SK-N-SH (cell line): ENCODE data around the gene P4HA3. TPM values are rescaled to one million over a fixed set of nuclear protein-coding genes. Genes with fewer than 3 reads are reported as not detected.

Experiments
- CTCF ChIA-PET: fragments of 300-600, 350-600 bp; formaldehyde crosslinking; extraction: SDS; loops from one replicate; lab custom pipeline; 2021; lab: Yijun Ruan, JAX
- POLR2A ChIA-PET: fragments of 350-600 bp; sonication (Branson Sonifier 250); formaldehyde crosslinking; extraction: SDS; loops from one replicate; lab custom pipeline; 2020; ENCODE audit warnings: antibody characterized with exemption, inconsistent platforms; lab: Yijun Ruan, JAX
- DNase-seq: peaks from one replicate; pipeline ENCODE4 v3.0.0; 2012
- H2AFZ ChIP-seq: fragments of 200-600 bp; sonication (generic); 2 replicates; pipeline ENCODE4 v1.8.1; 2016; ENCODE audit warnings: antibody characterized with exemption, mild to moderate bottlenecking, low read depth
- H3F3A ChIP-seq: fragments of 200-600 bp; sonication (generic); replicated peaks from 2 replicates; pipeline ENCODE3; 2016; ENCODE audit warnings: antibody characterized with exemption, mild to moderate bottlenecking; ENCODE audit not compliant: insufficient read depth
- H3K27ac ChIP-seq, 2 experiments: fragments of 200-500 bp in 1 of 2; fragments of 200-600 bp in 1 of 2; sonication (Bioruptor generic) in 1 of 2; sonication (generic), shearing (Covaris generic) in 1 of 2; 2 replicates each; pipeline versions ENCODE4 v1.5.1 to v1.6.1; 2014 to 2016; ENCODE audit warnings: low read depth in 2 of 2, inconsistent platforms in 1 of 2, low read length in 1 of 2, mild to moderate bottlenecking in 1 of 2, mixed read lengths in 1 of 2
- H3K27me3 ChIP-seq: fragments of 200-600 bp; sonication (generic), shearing (Covaris generic); 2 replicates; pipeline ENCODE4 v1.6.1; 2016; ENCODE audit warnings: mixed run types; ENCODE audit not compliant: insufficient read depth
- H3K36me3 ChIP-seq, 2 experiments: fragments of 200-500 bp in 1 of 2; fragments of 200-600 bp in 1 of 2; sonication (Bioruptor generic) in 1 of 2; sonication (generic) in 1 of 2; replicated peaks in 1 of 2; 2 replicates each; pipeline versions ENCODE3 to v1.5.1; 2014 to 2016; ENCODE audit warnings: low read length in 1 of 2, mild to moderate bottlenecking in 1 of 2; ENCODE audit not compliant: insufficient read depth in 2 of 2, control insufficient read depth in 1 of 2
- H3K4me1 ChIP-seq, 2 experiments: fragments of 200-500 bp in 1 of 2; fragments of 200-600 bp in 1 of 2; sonication (Bioruptor generic) in 1 of 2; sonication (generic), shearing (Covaris generic) in 1 of 2; 2 replicates each; pipeline versions ENCODE4 v1.5.1 to v1.6.1; 2014 to 2016; ENCODE audit warnings: low read depth in 1 of 2, low read length in 1 of 2, mixed run types in 1 of 2; ENCODE audit not compliant: insufficient read depth in 2 of 2, control insufficient read depth in 1 of 2
- H3K4me2 ChIP-seq: fragments of 200-600 bp; sonication (generic), shearing (Covaris generic); 2 replicates; pipeline ENCODE4 v1.6.1; 2017; ENCODE audit warnings: mixed run types
- H3K4me3 ChIP-seq, 2 experiments: fragments of 200-500 bp in 1 of 2; fragments of 200-600 bp in 1 of 2; sonication (Bioruptor generic) in 1 of 2; sonication (generic), shearing (Covaris generic) in 1 of 2; 2 replicates each; pipeline versions ENCODE4 v1.5.1 to v1.8.1; 2014 to 2016; ENCODE audit warnings: low read depth in 2 of 2, inconsistent platforms in 1 of 2, low read length in 1 of 2, mild to moderate bottlenecking in 1 of 2, mixed read lengths in 1 of 2, moderate library complexity in 1 of 2
- H3K79me2 ChIP-seq: fragments of 200-600 bp; sonication (generic); 2 replicates; pipeline ENCODE4 v1.8.1; 2017; ENCODE audit warnings: mild to moderate bottlenecking; ENCODE audit not compliant: insufficient read depth
- H3K9ac ChIP-seq: fragments of 200-600 bp; sonication (generic); 2 replicates; pipeline ENCODE4 v1.6.1; 2017; ENCODE audit warnings: mixed run types
- H3K9me2 ChIP-seq: fragments of 200-600 bp; sonication (generic); 2 replicates; pipeline ENCODE4 v1.6.1; 2017; ENCODE audit warnings: mixed run types
- H3K9me3 ChIP-seq: fragments of 200-600 bp; sonication (generic); 2 replicates; pipeline ENCODE4 v1.6.1; 2017; ENCODE audit warnings: mixed run types, mild to moderate bottlenecking, moderate library complexity
- H4K20me1 ChIP-seq: fragments of 200-600 bp; sonication (generic); 2 replicates; pipeline ENCODE4 v1.6.1; 2017; ENCODE audit warnings: mild to moderate bottlenecking, mixed run types; ENCODE audit not compliant: insufficient read depth
- CHD2 ChIP-seq: fragments of 150-350 bp; IDR thresholded peaks from 2 replicates; pipeline ENCODE4 v1.6.1; 2018; ENCODE audit warnings: low read length; ENCODE audit not compliant: partially characterized antibody
- ELF1 ChIP-seq: IDR thresholded peaks from 2 replicates; pipeline ENCODE4 v1.4.0; 2012
- EP300 ChIP-seq, 2 experiments: IDR thresholded peaks; 2 replicates each; pipeline versions ENCODE4 v1.4.0 to v1.6.1; 2012; ENCODE audit warnings: borderline replicate concordance in 1 of 2, low read depth in 1 of 2, low read length in 1 of 2
- EZH2phosphoT487 ChIP-seq: fragments of 200-600 bp; sonication (generic); IDR thresholded peaks from 2 replicates; pipeline ENCODE4 v1.6.1; 2017; ENCODE audit warnings: low read depth, mixed run types, mild to moderate bottlenecking, antibody characterized with exemption, moderate library complexity, borderline replicate concordance
- FOXJ3 ChIP-seq: sonication (generic); formaldehyde crosslinking; IDR thresholded peaks from 2 replicates; pipeline ENCODE4 v1.5.1; 2020; ENCODE audit warnings: mild to moderate bottlenecking, missing genetic modification reagents
- GATA2 ChIP-seq: sonication (generic); formaldehyde crosslinking; IDR thresholded peaks from 2 replicates; pipeline ENCODE4 v1.5.0; 2020; ENCODE audit warnings: mild to moderate bottlenecking, missing genetic modification reagents
- IRF3 ChIP-seq: fragments of 150-350 bp; IDR thresholded peaks from 2 replicates; pipeline ENCODE4 v1.6.1; 2016; ENCODE audit warnings: mild to moderate bottlenecking, low read depth, low read length
- JUND ChIP-seq: IDR thresholded peaks from 2 replicates; pipeline ENCODE4 v1.4.0; 2012
- MEF2A ChIP-seq: IDR thresholded peaks from 2 replicates; pipeline ENCODE4 v1.4.0; 2012; ENCODE audit warnings: low read depth, borderline replicate concordance
- NFIC ChIP-seq: IDR thresholded peaks from 2 replicates; pipeline ENCODE4 v1.4.0; 2012; ENCODE audit warnings: borderline replicate concordance
- POLR2AphosphoS5 ChIP-seq: IDR thresholded peaks from 2 replicates; pipeline ENCODE4 v1.6.1; 2012; ENCODE audit warnings: low read depth, low read length
- RFX5 ChIP-seq: IDR thresholded peaks from 2 replicates; pipeline ENCODE4 v1.6.1; 2012; ENCODE audit warnings: mild to moderate bottlenecking, improper control_type of control experiment, low read length
- RXRA ChIP-seq: IDR thresholded peaks from 2 replicates; pipeline ENCODE4 v1.4.0; 2012; ENCODE audit warnings: low read depth, mild to moderate bottlenecking, borderline replicate concordance
- SMC3 ChIP-seq: IDR thresholded peaks from 2 replicates; pipeline ENCODE4 v1.6.1; 2012; ENCODE audit warnings: low read depth, low read length, improper control_type of control experiment
- TAF1 ChIP-seq: IDR thresholded peaks from 2 replicates; pipeline ENCODE4 v1.6.1; 2012; ENCODE audit warnings: low read depth, mild to moderate bottlenecking, low read length, moderate library complexity, borderline replicate concordance
- USF2 ChIP-seq: fragments of 150-350 bp; IDR thresholded peaks from 2 replicates; pipeline ENCODE4 v1.6.1; 2017; ENCODE audit warnings: antibody characterized with exemption, low read length, low read depth, borderline replicate concordance
- WGBS: methylation state at CpG from one replicate; pipeline ENCODE4 v1.1.6; 2017; ENCODE audit warnings: low lambda C conversion rate; 5-methylcytosine and 5-hydroxymethylcytosine counted together
- polyA plus RNA-seq, 3 experiments: library from polyadenylated mRNA; depleted of rRNA; stranded (reverse); fragments of >200 nt; gene quantifications; 2 replicates each; pipeline ENCODE4 v1.2.3, GENCODE V29; 2012
- TF ChIP-seq, protein P1 (sequence below): IDR thresholded peaks from 2 replicates; pipeline ENCODE4 v1.4.0; 2012; ENCODE audit warnings: low read depth, borderline replicate concordance
- TF ChIP-seq, protein P2 (sequence below): IDR thresholded peaks from 2 replicates; pipeline ENCODE4 v1.4.0; 2012; ENCODE audit warnings: low read depth, borderline replicate concordance

Gene P4HA3
- polyA plus RNA-seq, 1 of the 3 experiments (the other 2 are of a cell fraction), result 8.4 TPM

DNA sequence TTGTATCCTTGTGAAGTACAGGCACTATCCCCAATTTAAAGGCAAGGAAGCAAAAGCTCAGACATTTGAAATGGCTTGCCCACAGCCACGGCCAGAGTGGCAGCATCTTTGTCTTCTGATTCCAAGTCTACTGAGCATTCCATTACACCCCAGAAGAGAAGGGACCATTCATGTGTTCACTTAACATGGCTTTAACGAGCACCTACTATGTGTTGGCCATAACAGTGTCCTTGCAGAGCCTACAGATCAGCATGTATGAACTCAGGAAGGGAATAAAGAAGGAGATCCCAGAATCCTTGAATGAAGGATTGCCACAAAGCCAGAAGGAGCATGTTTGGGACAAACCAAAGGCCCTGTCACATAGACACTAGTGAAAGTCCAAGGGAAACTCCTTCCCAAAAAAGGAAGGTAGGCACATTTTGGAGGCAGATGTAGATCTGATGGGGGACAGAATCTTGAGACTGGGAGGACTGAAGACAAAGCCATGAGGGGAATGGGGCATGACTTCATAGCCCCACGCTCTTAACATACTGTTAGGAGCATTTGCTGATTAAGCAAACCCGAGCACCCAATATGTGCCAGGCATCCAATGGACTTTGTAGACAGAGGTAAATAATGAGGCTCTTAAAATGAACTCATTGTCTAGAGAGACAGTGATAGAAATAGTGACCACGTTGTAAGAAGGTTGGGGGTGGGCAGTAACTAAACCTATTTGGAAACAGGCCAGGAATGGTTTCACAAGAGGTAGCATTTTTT is 54.9 kb downstream of the P4HA3 start:
- Histone ChIP-seq H3K4me2 (no peak overlapping the region), H3K27ac (no peak overlapping the region), H3K4me3 (no peak overlapping the region), H3F3A (peaks cover 10% of the 10 kb centered on the region), H3K9me3 (no peaks in the 10 kb centered on the region), H4K20me1 (no peaks in the 10 kb centered on the region), H3K36me3 (peaks cover 9 to 44% of the 10 kb centered on the region in 2 experiments), H3K79me2 (no peaks in the 10 kb centered on the region), H3K9ac (no peak overlapping the region), H3K27me3 (no peaks in the 10 kb centered on the region), H2AFZ (no peak overlapping the region), H3K9me2 (no peaks in the 10 kb centered on the region), H3K4me1 (peaks cover 0 to 10% of the 10 kb centered on the region in 2 experiments; a peak in 1 of 4 replicates)
- CTCF ChIA-PET, result interaction anchor here (0.6 to 6.6 kb wide), 45 partner anchors 9 to 329 kb away, joined by 3 to 218 read pairs (median 4); no protein-coding TSS in a partner anchor
- DNase-seq, result no peak
- 81% methylated on average over 5 of the region's 5 CpGs for WGBS
- POLR2A ChIA-PET, result interaction anchor here (0.7 to 1.0 kb wide), 2 partner anchors 191 to 193 kb away, joined by 3 to 4 read pairs; no protein-coding TSS in a partner anchor
- TF ChIP-seq MEF2A (no peak), SMC3 (no peak), GATA2 (CRISPR knock-in tag) (no peak), IRF3 (no peak), CHD2 (no peak), ELF1 (no peak), RXRA (no peak), EZH2phosphoT487 (no peak), TAF1 (no peak), RFX5 (no peak), POLR2AphosphoS5 (no peak), USF2 (no peak), NFIC (no peak), EP300 (IDR thresholded peaks at IDR 0.05; ENCODE audit: borderline replicate concordance in 1 of 2, low read depth in 1 of 2, low read length in 1 of 2) (no peak), JUND (no peak), FOXJ3 (CRISPR knock-in tag) (no peak)
- TF ChIP-seq, protein P1, sequence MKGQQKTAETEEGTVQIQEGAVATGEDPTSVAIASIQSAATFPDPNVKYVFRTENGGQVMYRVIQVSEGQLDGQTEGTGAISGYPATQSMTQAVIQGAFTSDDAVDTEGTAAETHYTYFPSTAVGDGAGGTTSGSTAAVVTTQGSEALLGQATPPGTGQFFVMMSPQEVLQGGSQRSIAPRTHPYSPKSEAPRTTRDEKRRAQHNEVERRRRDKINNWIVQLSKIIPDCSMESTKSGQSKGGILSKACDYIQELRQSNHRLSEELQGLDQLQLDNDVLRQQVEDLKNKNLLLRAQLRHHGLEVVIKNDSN, result no peak
- TF ChIP-seq, protein P2, sequence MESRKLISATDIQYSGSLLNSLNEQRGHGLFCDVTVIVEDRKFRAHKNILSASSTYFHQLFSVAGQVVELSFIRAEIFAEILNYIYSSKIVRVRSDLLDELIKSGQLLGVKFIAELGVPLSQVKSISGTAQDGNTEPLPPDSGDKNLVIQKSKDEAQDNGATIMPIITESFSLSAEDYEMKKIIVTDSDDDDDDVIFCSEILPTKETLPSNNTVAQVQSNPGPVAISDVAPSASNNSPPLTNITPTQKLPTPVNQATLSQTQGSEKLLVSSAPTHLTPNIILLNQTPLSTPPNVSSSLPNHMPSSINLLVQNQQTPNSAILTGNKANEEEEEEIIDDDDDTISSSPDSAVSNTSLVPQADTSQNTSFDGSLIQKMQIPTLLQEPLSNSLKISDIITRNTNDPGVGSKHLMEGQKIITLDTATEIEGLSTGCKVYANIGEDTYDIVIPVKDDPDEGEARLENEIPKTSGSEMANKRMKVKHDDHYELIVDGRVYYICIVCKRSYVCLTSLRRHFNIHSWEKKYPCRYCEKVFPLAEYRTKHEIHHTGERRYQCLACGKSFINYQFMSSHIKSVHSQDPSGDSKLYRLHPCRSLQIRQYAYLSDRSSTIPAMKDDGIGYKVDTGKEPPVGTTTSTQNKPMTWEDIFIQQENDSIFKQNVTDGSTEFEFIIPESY, result no peak
